Activated T-cell treated with anti-CD3 and anti-CD28 coated beads for 1 hour (primary cell): ENCODE results near the gene ZMYND11.
"Not testable (repeated sequence)": the region's sequence is repeated elsewhere in the genome, so short reads cannot be mapped to it uniquely, and the experiment has no call there.

Source experiments
- DNase-seq: peaks from one replicate; pipeline ENCODE4 v3.0.0-alpha.2; 2020; ENCODE audit warnings: low read depth

The ZMYND11 gene

GRCh38 chr10:246431-246830, 111.2 kb downstream of the ZMYND11 start:
- DNase-seq, result no peak

GRCh38 chr10:247480-247879, 112.2 kb downstream of the ZMYND11 start:
- no peak for DNase-seq

GRCh38 chr10:248307-248706, 113.1 kb downstream of the ZMYND11 start:
- no peak for DNase-seq

- no peak for DNase-seq
Observed at GRCh38 chr10:251982-252582, 116.8 kb downstream of the ZMYND11 start.

GRCh38 chr10:260819-261429, 125.7 kb downstream of the ZMYND11 start:
- DNase-seq, result no peak

- not testable (repeated sequence) for DNase-seq
Observed at GRCh38 chr10:264160-265073, 129.2 kb downstream of the ZMYND11 start.

GRCh38 chr10:265074-265440, 129.8 kb downstream of the ZMYND11 start:
- DNase-seq, result not testable (repeated sequence)

GRCh38 chr10:265816-266588, 130.7 kb downstream of the ZMYND11 start:
- DNase-seq, result not testable (repeated sequence)

- no peak for DNase-seq
Observed at GRCh38 chr10:266974-267425, 131.7 kb downstream of the ZMYND11 start.

- no peak for DNase-seq
Observed at GRCh38 chr10:267705-268104, 132.4 kb downstream of the ZMYND11 start.

GRCh38 chr10:269440-270074, 134.3 kb downstream of the ZMYND11 start:
- no peak for DNase-seq

GRCh38 chr10:271201-271600, 135.9 kb downstream of the ZMYND11 start:
- no peak for DNase-seq

- DNase-seq, result no peak
Observed at GRCh38 chr10:271722-272121, 136.5 kb downstream of the ZMYND11 start.

- DNase-seq, result no peak
Observed at GRCh38 chr10:273088-273487, 137.8 kb downstream of the ZMYND11 start.

- DNase-seq, result no peak
Observed at GRCh38 chr10:274866-275265, 139.6 kb downstream of the ZMYND11 start.

GRCh38 chr10:275680-276079, 140.4 kb downstream of the ZMYND11 start:
- DNase-seq, result no peak

- no peak for DNase-seq
Observed at GRCh38 chr10:277963-278362, 142.7 kb downstream of the ZMYND11 start.

GRCh38 chr10:278707-279106, 143.5 kb downstream of the ZMYND11 start:
- DNase-seq, result no peak

- no peak for DNase-seq
Observed at GRCh38 chr10:279232-279631, 144.0 kb downstream of the ZMYND11 start.

- no peak for DNase-seq
Observed at GRCh38 chr10:279655-280054, 144.4 kb downstream of the ZMYND11 start.

GRCh38 chr10:282294-283139, 147.3 kb downstream of the ZMYND11 start:
- no peak for DNase-seq
